Measurements from ENCODE around the gene CELF3. TPM values are rescaled to one million over a fixed set of nuclear protein-coding genes. Genes with fewer than 3 reads are reported as not detected.

The CELF3 gene
- polyA plus RNA-seq, 1 donor (not counting 4 experiments of a cell fraction or from before 2014, with no cell fraction given) = not detected

DNA sequence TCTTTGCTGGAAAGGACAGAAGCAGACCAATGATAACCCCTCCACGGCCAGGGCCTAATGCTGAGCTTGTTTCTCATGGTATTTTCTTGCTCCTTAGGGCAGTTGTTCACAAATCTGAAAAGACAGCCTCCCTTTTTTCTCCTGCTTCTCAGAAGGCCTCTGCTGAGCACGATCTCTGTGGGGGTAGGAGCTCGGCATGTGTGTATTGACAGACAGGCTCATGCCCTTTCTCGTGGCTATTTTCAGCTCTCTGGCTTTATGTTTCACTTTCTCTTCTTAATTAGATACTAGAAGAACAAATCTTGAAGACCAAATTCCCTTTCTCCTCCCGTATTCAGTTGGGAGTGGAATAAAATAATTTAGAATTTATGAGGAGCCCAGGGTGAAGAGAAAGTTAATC, 4.0 kb upstream of the CELF3 start:
- Histone ChIP-seq H3K9me3 (ENCODE audit: control insufficient read depth, low read depth, low read length) (no peaks in the 10 kb centered on the region), H3K36me3 (ENCODE audit: control insufficient read depth in 2 of 2, extremely low read depth in 1 of 2, insufficient read depth in 2 of 2, low read length in 2 of 2) (no peaks in the 10 kb centered on the region), H3K27me3 (ENCODE audit: control insufficient read depth, extremely low read depth, insufficient read depth, low read length) (peaks cover 59% of the 10 kb centered on the region), H3K4me3 (ENCODE audit: control insufficient read depth in 2 of 3, extremely low read depth in 1 of 3, insufficient read depth in 2 of 3, low read depth in 1 of 3, low read length in 3 of 3) (no peak overlapping the region), H3K79me2 (ENCODE audit: control insufficient read depth, insufficient read depth, low read length) (no peaks in the 10 kb centered on the region), H3K4me1 (ENCODE audit: control insufficient read depth, extremely low read depth, insufficient read depth, low read length) (peaks cover 4% of the 10 kb centered on the region), H4K20me1 (ENCODE audit: control insufficient read depth, extremely low read depth, insufficient read depth, low read length) (no peaks in the 10 kb centered on the region), H3K9me1 (ENCODE audit: control insufficient read depth, extremely low read depth, insufficient read depth, low read length) (no peaks in the 10 kb centered on the region), H3K9ac (ENCODE audit: control insufficient read depth, extremely low read depth, insufficient read depth, low read length) (no peak overlapping the region), H2AFZ (ENCODE audit: control insufficient read depth, low read length) (no peak overlapping the region), H3K4me2 (ENCODE audit: control insufficient read depth, extremely low read depth, insufficient read depth, low read depth, low read length) (peak overlapping the region; percentile 49), H3K27ac (ENCODE audit: control insufficient read depth, insufficient read depth, low read length) (no peak overlapping the region)
- FAIRE-seq = no peak
- DNase-seq (ENCODE audit: low read depth, low spot score) = no peak
- dilution Hi-C loops (cut with MboI; ENCODE audit: extremely low pct_ligation_motif_present, low sequenced_read_pairs) = no loop called here
- TF ChIP-seq EZH2 (IDR thresholded peaks at IDR 0.05; ENCODE audit: low read length) = no peak
- TF ChIP-seq, protein P1, sequence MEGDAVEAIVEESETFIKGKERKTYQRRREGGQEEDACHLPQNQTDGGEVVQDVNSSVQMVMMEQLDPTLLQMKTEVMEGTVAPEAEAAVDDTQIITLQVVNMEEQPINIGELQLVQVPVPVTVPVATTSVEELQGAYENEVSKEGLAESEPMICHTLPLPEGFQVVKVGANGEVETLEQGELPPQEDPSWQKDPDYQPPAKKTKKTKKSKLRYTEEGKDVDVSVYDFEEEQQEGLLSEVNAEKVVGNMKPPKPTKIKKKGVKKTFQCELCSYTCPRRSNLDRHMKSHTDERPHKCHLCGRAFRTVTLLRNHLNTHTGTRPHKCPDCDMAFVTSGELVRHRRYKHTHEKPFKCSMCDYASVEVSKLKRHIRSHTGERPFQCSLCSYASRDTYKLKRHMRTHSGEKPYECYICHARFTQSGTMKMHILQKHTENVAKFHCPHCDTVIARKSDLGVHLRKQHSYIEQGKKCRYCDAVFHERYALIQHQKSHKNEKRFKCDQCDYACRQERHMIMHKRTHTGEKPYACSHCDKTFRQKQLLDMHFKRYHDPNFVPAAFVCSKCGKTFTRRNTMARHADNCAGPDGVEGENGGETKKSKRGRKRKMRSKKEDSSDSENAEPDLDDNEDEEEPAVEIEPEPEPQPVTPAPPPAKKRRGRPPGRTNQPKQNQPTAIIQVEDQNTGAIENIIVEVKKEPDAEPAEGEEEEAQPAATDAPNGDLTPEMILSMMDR (optimal IDR thresholded peaks at IDR 0.05 in 1 of 3, IDR thresholded peaks at IDR 0.05 in 1 of 3, conservative IDR thresholded peaks at IDR 0.05 in 1 of 3; ENCODE audit: extremely low read depth in 1 of 3, insufficient read depth in 2 of 3, low read length in 3 of 3) = no peak

GRCh38 chr1:151720125-151720524, 3.5 kb upstream of the CELF3 start:
- Histone ChIP-seq H3K9me1 (ENCODE audit: control insufficient read depth, extremely low read depth, insufficient read depth, low read length) (no peaks in the 10 kb centered on the region), H4K20me1 (ENCODE audit: control insufficient read depth, extremely low read depth, insufficient read depth, low read length) (no peaks in the 10 kb centered on the region), H3K4me1 (ENCODE audit: control insufficient read depth, extremely low read depth, insufficient read depth, low read length) (peaks cover 4% of the 10 kb centered on the region), H3K9ac (ENCODE audit: control insufficient read depth, extremely low read depth, insufficient read depth, low read length) (no peak overlapping the region), H3K4me3 (ENCODE audit: control insufficient read depth in 2 of 3, extremely low read depth in 1 of 3, insufficient read depth in 2 of 3, low read depth in 1 of 3, low read length in 3 of 3) (no peak overlapping the region), H3K79me2 (ENCODE audit: control insufficient read depth, insufficient read depth, low read length) (no peaks in the 10 kb centered on the region), H2AFZ (ENCODE audit: control insufficient read depth, low read length) (no peak overlapping the region), H3K27me3 (ENCODE audit: control insufficient read depth, extremely low read depth, insufficient read depth, low read length) (peaks cover 63% of the 10 kb centered on the region), H3K36me3 (ENCODE audit: control insufficient read depth in 2 of 2, extremely low read depth in 1 of 2, insufficient read depth in 2 of 2, low read length in 2 of 2) (no peaks in the 10 kb centered on the region), H3K27ac (ENCODE audit: control insufficient read depth, insufficient read depth, low read length) (no peak overlapping the region), H3K4me2 (ENCODE audit: control insufficient read depth, extremely low read depth, insufficient read depth, low read depth, low read length) (no peak overlapping the region), H3K9me3 (ENCODE audit: control insufficient read depth, low read depth, low read length) (no peaks in the 10 kb centered on the region)
- no peak for FAIRE-seq
- dilution Hi-C loops (cut with MboI; ENCODE audit: extremely low pct_ligation_motif_present, low sequenced_read_pairs) = no loop called here
- no peak for DNase-seq (ENCODE audit: low read depth, low spot score)
- TF ChIP-seq, protein P1 (optimal IDR thresholded peaks at IDR 0.05 in 1 of 3, IDR thresholded peaks at IDR 0.05 in 1 of 3, conservative IDR thresholded peaks at IDR 0.05 in 1 of 3; ENCODE audit: extremely low read depth in 1 of 3, insufficient read depth in 2 of 3, low read length in 3 of 3) = no peak
